Measurements from ENCODE around the gene MYO5B. TPM values are rescaled to one million over a fixed set of nuclear protein-coding genes. Genes with fewer than 3 reads are reported as not detected.

MYO5B gene
- polyA plus RNA-seq, 2 of the 4 experiments (the other 2 are of a cell fraction), result 6.4 to 18.4 TPM

- no peak overlapping the region for H3K4me3 ChIP-seq
- TF ChIP-seq POLR2AphosphoS2 (conservative IDR thresholded peaks at IDR 0.05; ENCODE audit: low read length) (no peak), HOXB13 (CRISPR knock-in tag; IDR thresholded peaks at IDR 0.05; ENCODE audit: low read depth) (no peak), BCL3 (IDR thresholded peaks at IDR 0.05) (no peak), CBX2 (IDR thresholded peaks at IDR 0.05; ENCODE audit: borderline replicate concordance, low read depth) (no peak), NFE2L2 (conservative IDR thresholded peaks at IDR 0.05; ENCODE audit: low read length) (no peak), ATOH8 (CRISPR knock-in tag; IDR thresholded peaks at IDR 0.05; ENCODE audit: low read depth) (no peak), ZFP36 (IDR thresholded peaks at IDR 0.05; ENCODE audit: borderline replicate concordance, partially characterized antibody) (no peak), HEYL (CRISPR knock-in tag; IDR thresholded peaks at IDR 0.05) (no peak), FOSB (CRISPR knock-in tag; IDR thresholded peaks at IDR 0.05) (no peak), HOXB5 (CRISPR knock-in tag; IDR thresholded peaks at IDR 0.05) (no peak), HES2 (IDR thresholded peaks at IDR 0.05) (no peak), POLR2A (IDR thresholded peaks at IDR 0.05; ENCODE audit: low read length) (no peak), CTCF (IDR thresholded peaks at IDR 0.05) (no peak), PBX3 (IDR thresholded peaks at IDR 0.05) (no peak), TP53 (CRISPR knock-in tag; IDR thresholded peaks at IDR 0.05) (no peak), ELK1 (IDR thresholded peaks at IDR 0.05; ENCODE audit: low read depth, low read length) (no peak), HMGXB4 (CRISPR knock-in tag; IDR thresholded peaks at IDR 0.05; ENCODE audit: borderline replicate concordance) (no peak), SMC3 (IDR thresholded peaks at IDR 0.05) (no peak), ZNF302 (CRISPR knock-in tag; IDR thresholded peaks at IDR 0.05) (no peak), CEBPB (IDR thresholded peaks at IDR 0.05) (no peak)
- ATAC-seq, result no peak
- H3K4me2 ChIP-seq, result no peak overlapping the region
- H3K27ac ChIP-seq, result no peak overlapping the region
- ChIA-PET CTCF (no interaction called here), POLR2A (no interaction called here)
- no peak for FAIRE-seq
- H3K9me3 ChIP-seq, result no peaks in the 10 kb centered on the region
- no peaks in the 10 kb centered on the region for H3K4me1 ChIP-seq
- DNase-seq (ENCODE audit: low read depth in 1 of 2, low spot score in 1 of 2), result no peak
- 54% methylated on average over 12 of the region's 15 CpGs for WGBS (ENCODE audit: missing lambda C conversion rate)
Measured at GRCh38 chr18:49976795-49977560, 218.0 kb downstream of the MYO5B start.

Data from A549 (cell line).